HG03159 (cell line): ENCODE data around the gene PNLIPRP3.
A peak's percentile ranks its signal among the peaks of the same experiment; 100 is the strongest.

ENCODE experiments used
- ATAC-seq: cut with Tn5 transposase; IDR thresholded peaks from one replicate; pipeline ENCODE4 v1.9.1; 2021; ENCODE audit warnings: mild to moderate bottlenecking, moderate library complexity; ENCODE audit not compliant: unreplicated experiment

The PNLIPRP3 gene

DNA sequence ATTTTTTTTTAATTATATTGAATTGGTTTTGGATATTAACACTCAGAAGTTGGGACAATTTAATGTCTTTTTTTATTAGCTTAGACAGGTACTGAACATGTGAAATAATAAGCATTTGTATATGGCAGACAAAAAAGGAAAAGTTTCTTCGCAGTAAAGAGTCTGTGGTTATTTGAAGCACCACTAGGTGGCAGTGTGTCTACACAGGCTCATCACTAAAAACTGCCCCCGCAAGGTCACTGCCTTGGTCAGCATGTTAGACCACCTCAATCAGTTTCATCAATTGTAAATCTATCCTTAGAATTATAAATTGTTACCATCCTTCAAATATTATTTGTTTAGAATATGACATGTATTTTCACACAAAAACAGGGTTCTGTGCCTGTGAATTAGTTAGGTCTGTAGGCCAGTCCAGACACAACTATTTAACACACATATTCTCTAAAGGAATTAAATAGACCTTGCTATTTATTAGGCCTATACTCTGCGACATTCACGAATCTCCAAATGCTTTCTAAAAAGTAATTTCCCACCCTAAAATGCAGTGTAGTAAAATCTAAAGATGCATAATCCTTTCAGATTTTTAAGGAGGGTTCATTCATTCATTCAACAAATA lies 17.0 kb downstream of the PNLIPRP3 start:
- peak; percentile 93 for ATAC-seq

DNA sequence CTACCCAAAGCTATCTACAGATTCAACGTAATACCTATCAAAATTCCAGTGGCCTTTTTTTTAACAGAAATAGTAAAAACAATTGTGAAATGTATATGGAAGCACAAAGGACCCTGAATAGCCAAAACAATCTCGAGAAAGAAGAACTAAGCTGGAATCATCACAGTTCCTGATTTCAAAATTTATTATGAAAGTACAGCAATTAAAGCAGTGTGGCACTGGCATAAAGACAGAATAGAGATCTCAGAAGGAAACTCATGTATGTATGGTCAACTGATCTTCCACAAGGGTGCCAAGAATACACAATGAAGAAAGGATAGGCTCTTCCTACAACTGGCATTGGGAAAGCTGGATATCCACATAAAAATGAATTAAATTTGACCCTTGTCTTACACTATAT lies 23.2 kb downstream of the PNLIPRP3 start:
- no peak for ATAC-seq

DNA sequence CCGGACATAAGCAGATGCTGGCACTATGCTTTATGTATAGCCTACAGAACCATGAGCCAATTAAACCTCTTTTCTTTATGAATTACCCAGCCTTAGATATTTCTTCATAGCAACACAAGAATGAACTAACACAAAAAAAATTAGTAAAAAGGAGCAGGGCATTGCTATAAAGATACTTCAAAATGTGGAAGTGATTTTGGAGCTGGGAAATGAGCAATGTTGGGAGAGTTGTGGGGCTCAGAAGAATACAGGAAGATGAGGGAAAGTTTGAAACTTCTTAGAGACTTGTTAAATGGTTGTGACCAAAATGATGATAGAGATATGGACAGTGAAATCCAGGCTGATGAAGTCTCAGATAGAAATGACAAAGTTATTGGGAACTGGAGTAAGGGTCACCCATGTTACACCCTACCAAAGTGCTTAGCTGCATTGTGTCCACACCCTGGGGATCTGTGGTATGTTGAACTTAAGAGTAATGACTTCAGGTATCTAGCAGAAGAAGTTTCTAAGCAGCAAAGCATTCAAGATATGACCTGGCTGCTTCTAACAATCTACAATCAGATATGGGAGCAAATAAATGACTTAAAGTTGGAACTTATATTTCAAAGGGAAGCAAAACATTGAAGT lies 24.2 kb downstream of the PNLIPRP3 start:
- ATAC-seq = no peak

DNA sequence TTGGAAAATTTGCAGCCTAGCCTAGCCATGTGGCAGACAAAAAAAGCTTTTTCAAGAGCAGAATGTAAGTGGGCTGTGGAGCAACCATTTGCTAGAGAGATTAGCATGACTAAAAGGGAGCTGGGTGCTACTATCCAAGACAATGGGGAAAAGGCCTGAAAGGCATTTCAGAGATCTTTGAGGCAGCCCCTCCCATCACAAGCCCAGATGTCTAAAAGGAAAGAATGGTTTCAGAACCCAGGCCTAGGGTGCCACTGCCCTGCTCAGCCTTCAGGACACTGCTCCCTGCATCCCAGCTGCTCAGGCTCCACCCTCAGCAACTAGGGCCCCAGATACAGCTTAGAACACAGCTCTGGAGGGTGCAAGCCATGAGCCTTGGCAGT lies 24.7 kb downstream of the PNLIPRP3 start:
- ATAC-seq = no peak

DNA sequence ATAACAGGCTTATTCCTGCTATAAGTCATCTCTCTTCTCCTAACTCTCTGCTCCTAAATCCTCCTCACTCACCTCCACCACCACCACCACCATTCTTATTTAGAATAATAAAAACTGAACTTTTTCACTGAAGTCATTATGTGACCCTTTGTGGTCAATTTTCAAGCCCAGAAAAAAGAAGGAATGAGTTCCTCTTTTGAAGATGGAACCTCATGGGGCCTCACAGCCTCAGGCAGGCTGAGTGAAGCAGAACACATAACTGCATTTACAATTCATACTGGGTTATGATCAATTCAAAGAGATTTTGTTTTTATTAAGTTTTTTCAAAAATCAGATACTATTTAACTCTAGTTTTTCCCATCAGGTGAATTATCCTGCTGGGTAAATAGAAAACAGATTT lies 29.8 kb downstream of the PNLIPRP3 start:
- no peak for ATAC-seq

DNA sequence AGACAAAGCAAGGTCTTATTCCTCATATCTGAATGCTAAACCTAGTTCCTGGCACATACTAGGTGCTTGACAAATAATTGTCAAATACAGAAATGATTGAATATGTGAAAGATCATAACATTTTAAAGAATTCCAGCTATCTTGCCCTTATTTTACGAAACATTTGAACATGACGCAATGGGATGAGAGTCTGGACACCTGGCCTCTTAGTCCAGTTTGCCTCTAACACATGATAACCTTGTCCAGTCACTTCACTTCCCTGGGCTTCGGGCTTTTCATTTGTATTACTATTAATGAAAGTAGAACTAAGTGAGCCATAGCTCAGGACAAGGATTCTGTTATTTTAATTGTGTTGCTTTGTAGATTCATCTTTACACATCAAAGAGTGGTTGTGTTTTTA lies 32.6 kb downstream of the PNLIPRP3 start:
- no peak for ATAC-seq

DNA sequence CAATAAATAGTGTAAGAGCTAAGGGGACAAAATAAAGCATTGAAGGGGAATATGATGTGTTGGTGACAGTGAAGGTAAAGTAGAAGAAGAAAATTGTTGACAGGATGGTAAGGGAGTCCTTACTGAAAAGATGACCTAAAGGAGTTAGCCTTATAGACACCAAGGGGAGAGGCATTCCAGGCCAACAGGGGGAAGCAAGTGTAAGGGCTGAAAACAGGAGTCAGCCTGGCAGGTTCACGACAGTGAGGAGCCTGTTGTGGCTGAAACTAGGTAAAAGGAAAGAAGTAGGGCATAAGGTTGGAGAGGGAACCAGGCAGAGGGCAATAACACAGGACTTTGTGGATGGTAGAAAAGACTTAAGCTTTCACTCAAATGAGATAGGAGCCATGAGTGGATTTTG lies 34.0 kb downstream of the PNLIPRP3 start:
- no peak for ATAC-seq

DNA sequence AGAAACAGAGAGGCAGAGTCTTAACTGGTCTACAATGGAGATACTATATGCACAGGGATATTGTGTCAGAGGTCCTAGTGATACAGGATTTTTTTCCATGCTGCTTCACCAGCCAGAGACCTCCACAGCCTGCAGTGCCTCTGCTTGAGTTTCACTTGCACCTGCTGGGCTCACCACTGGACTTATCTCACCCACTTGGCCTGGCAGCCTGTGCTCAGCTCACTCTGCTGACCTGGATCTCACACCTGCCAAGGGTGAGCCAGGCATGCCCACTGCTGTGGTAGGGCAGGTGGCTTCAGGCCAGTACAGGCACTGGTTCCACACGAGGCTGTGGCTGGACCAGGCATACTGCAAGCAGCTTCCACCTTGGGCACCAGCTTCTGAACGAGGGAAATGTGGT lies 36.6 kb downstream of the PNLIPRP3 start:
- ATAC-seq = no peak

DNA sequence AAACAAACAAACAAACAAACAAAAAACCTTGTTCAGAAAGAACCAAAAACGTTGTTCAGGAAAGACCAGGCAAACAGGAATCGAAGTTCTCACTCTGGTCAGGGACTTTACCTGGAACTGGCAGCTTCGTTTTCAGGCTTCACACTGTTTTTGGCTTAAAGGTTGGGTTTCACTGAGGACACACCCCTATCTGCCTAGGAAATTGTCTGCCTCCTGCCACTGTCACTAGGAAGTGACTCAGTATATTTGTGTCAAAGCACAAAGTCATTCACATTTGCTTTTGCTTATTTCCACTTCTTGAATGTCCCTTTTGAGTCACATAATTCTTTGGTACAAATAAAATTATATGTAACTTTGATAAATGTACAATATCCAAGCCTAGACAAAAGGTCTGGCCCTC lies 37.9 kb downstream of the PNLIPRP3 start:
- ATAC-seq = no peak

DNA sequence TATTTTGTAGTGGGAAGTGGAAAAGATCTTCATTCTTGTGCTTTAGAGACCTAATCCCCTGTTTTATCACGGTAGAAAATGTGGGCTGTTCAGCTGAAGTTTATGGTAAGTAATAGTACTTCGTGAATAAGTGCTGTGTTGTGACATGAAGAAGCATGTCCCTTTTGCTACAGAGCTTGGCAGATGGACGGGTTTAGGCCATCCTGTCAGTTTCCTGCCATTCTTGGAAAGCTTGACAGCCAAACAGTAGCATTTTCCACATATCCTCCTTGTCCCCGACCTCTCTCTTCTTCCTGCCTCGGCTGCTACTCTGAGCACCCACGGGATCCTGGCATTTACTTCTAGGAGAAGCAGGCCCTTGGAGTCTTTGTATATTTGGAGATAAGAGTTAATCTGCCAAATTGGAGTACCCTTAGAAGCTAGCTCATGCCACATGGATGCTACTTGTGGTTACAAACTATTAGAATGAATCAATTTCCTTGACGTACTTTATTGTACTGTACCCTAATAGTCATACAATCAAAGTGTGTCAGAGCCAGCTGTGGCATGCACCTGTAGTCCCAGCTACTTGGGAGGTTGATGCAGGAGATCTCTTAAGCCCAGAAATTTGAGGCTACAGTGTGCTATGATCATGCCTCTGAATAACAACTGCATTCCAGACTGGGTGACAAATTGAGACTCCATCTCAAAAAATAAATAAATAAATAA lies 39.2 kb downstream of the PNLIPRP3 start:
- ATAC-seq = no peak

DNA sequence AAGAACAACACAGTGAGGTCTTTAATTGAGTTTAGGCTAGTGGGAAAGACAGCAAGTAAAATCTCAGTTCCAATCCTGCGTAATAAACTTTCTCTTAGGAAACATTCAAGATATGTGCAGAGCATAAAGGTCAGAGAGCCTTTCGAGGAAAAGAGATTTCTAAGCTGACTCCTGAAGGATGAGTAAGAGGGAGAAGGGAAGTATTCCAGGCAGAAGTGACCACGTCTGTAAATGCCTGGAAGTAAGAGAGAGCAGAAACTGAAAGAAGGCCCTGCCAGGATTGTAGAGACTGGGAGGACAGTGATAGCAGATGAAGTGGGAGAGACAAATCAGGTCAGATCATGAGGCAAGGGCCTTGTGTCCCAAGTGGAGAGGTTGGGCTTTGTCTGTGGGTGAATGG lies 41.8 kb downstream of the PNLIPRP3 start:
- no peak for ATAC-seq

DNA sequence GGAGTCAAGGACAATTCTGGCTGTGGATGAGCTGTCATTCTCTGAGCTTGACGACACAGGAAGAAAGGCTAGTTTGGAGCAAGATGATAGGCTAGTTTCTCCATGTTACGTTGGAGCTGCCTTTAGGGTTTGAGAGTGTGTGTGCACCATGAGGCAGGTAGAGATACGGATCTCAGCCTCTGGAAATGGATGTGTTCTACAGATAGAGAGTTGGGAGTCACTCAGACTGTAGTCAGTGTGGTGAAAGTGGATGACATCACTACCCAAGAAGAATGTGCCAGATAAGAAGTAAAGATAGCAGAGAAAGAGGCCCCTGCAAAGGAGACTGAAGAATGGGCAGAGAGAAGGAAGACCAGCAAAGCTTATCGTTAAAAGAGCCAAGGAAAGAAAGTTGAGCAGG lies 42.4 kb downstream of the PNLIPRP3 start:
- ATAC-seq = no peak

DNA sequence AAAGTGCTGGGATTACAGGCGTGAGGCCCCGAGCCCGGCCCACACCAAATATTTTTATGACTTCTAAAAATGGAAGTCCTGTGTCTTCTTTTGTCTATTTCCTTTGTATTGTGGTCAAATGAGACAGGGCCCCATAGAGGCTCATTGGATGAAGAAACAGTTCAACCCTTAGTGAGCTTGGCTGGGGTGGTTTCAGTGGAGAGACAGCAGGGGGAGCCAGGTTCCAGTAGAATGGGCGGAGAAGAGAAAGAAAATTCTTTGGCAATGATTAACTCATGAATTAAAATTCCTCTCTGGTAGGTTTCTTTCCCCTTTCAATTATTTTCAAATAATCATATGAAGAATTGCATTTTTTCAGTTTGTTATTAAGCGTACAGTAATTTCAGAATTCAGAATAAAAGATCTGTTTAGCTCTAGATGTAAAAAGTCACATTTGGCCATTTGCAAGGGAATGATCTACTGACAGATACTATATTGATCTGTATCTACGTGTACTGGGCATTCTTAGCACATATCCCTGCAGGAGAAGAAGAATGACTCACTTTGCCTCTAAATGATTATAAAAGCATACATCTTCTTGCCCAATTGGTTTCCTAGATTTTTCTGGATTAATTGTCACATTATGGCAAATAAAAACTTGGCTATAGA lies 43.2 kb downstream of the PNLIPRP3 start:
- ATAC-seq = no peak

DNA sequence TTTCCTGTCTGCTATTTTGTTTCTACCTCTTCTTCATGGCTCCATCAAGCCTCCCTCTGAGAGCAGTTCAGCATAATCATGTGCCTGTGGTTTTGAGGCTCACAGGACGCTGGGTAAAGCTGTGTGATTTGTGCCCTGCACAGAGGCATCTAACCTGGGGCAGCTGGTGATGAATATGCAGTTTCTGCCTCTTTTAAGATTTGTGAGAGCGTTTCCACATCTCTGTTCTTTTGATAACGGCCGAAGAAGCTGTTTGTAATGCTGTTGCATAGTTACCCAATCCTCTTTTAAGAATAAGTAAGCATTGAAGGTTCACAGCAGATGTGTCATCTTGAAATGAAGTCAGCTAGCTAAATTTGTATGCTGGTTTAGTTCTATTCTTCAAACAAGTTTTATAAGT lies 45.2 kb downstream of the PNLIPRP3 start:
- ATAC-seq = no peak

DNA sequence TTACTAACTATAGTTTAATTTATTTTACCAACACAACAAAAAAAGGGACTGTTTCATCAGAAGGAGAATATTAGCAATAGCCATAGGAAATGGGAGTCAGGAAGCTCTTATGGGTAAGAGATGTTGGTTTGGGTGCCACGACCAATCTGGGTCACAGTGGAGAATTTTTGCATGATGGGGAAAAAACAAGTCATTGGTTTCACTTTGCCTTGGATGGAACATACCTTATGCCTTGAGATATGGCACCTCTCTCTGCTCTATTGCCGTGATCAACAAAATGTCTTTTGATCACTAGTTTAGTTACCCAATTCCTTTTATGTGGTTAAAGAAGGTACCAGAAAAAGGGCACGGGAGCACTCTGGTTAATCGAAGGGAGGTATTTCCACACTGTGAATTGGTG lies 48.2 kb downstream of the PNLIPRP3 start:
- no peak for ATAC-seq

DNA sequence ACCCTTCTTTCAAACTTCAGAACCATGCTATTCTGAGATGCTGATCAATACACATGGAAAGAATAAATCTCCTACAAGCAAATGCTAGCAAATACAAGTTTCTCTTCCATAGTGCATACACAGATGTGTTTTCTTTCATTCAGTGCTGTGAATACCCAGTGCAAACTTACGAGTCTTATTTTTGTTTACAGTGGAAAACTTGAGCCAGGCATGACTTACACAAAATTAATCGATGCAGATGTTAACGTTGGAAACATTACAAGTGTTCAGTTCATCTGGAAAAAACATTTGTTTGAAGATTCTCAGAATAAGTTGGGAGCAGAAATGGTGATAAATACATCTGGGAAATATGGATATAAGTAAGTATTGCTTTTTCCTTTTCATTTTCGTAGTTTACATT lies 48.8 kb downstream of the PNLIPRP3 start:
- no peak for ATAC-seq

DNA sequence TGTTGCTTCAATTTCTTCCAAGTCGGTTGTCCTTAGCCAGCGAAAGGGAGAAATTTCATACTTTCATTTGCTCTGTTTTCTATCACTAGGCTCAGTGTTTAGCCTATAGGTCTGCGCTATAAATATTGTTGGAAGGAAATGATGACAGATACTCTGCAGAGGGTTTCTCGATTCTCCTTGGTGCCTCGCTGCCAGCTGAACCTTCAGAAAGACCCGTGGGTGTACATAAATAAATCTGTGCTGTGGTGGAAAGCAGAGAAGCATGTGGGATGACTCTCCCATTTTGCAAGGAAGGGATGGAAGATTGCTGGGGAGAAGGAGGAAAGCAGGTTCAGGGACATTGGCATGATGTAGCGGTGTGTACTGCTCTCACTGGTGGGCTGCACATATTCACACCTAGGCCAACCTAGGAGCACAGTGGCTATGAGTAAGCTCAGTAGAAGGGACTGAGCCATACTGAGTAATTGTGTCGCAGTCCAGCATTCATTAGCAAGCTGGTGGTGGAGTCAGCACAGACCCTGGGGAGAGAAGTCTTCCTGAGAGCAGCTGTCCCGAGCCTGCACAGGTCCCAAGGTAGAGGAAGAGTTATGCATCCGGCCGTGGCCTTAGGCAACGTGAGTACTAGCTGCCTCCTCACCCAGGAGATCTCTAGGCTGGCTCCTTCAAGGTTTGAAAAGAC lies 50.5 kb downstream of the PNLIPRP3 start:
- no peak for ATAC-seq

DNA sequence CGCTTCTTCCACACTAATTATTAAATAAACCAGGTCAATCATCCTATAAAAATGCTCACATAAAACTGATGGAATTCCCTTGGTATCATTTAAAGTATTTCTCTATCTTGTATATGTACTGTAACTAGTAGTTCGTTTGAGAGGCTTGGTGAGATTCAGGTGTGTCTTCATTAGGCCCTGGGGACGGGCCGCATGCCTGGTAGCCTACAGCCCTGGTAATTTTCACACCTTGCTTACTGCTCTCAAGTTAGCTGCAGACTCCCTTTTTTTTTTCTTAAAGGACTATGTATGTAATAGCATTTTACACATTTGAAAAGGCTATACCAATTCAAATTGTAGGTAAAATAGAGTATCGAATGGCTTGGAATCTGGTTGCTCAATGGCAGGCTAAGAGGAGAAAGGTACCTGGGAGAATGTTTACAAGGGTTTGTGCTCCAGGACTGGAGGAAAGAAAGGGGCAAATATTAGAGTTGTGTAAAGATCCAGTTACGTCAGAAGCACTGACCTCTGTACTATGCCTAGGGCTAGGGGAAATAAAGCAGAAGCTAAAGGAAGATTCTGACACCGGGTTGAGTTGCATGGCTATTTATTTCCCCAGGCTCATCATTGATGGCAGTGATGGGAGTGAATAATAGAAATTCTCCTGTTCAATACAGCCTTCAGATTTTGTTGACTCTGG lies 59.3 kb downstream of the PNLIPRP3 start:
- ATAC-seq = no peak

DNA sequence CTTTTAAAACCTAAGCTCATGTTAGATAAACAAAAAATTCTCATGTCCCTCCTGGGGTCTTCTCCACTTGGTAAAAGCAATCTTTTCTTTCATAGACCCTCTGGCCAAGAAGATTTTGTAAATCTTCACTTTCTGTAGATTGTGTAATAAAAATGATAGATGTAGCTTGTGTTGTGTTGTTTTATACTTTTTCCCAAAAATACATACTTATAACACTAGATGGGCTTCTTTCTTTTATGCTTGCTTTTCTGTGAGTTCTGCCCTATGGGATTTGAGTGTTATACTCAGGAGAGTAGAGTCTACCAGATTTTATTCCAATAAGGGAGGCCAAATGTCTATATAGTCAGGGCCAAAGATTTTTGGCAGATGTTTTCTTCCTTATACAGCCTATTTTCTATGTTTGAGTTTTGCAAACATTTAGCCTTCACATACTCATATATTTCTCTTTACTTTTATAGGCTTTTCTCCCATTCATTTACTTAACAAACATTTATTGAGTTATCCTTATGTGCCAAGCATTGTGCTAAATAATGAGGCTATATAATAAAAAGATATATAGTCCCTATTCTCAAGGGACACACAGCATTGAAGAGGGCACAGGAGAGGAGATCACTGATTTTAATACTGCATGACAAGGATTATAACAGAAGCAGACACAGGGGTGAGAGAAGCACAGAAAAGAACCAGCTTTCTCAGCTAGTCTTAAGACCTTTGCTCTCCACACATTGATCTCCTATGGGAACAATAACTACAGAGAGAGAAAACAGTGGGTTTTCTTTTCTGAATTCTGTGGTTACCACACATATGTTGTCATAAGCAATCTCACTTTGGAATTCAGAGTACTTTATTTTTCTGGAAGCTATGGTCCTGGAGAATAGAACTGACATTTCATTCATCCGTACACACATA lies 60.1 kb downstream of the PNLIPRP3 start:
- no peak for ATAC-seq

DNA sequence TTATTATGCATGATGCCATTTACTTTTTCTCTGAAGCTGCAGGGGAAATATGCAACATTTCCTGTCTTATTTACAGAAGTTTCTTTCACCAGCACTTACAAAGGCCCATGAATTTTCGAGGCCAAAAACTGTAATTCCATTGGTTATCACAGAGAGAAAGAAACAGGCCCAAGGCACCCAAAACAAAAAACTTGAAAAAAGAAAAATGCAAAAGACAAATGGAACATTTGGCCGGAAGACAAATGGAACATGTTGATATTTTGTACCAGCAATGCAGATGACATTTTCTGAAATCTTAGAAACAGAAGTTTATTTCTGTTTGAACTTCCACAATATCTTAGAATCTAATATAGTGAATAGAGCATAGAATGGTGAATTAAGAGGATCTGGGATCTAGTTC lies 61.8 kb downstream of the PNLIPRP3 start:
- no peak for ATAC-seq
